HG03520 (cell line): ENCODE data around the gene IGF1R.

Experiments used
- ATAC-seq: cut with Tn5 transposase; IDR thresholded peaks from one replicate; pipeline ENCODE4 v1.9.1; 2021; ENCODE audit warnings: mild to moderate bottlenecking, moderate library complexity; ENCODE audit not compliant: unreplicated experiment

Gene IGF1R

GRCh38 chr15:98817745-98818144, 169.4 kb downstream of the IGF1R start:
- ATAC-seq = no peak

GRCh38 chr15:98823012-98823458, 174.7 kb downstream of the IGF1R start:
- ATAC-seq = no peak

GRCh38 chr15:98823616-98824015, 175.3 kb downstream of the IGF1R start:
- no peak for ATAC-seq

DNA sequence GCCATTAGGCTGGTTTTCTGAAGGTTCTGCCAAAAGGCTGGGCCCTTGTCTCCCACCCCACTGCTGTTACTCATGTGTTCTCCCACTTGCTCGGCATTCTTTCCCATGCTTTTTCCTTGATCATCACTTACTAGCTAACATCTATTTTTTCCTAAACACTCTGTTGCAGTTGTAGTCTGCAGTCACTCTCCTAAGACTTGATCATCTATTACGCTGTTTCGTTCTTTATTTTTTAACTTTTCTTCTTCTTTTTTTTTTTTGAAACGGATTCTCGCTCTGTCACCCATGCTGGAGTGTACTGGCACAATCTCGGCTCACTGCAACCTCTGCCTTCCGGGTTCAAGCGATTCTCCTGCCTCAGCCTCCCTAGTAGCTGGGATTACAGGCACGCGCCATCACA, 176.3 kb downstream of the IGF1R start:
- no peak for ATAC-seq

- ATAC-seq = no peak
Observed at GRCh38 chr15:98826658-98827057, 178.3 kb downstream of the IGF1R start.

DNA sequence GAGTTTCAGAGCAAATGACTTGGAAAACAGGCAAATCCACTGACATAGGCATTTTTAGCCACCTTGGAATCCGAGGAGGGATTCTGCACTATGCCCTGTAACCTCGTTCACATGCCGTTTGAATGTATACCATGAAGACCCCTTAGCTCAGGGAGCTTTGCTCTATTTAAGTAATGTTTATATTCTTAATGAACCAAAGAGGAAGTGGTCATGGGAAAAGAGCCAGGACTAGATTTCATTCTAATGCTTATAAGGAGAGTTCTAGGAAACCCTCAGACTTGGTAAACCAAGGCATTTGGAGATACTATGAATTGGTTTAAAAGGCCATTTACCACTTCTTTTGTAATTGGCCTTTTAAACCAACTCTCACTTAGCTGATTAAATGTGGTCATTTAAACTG, 178.9 kb downstream of the IGF1R start:
- ATAC-seq = no peak

- ATAC-seq = no peak
Observed at GRCh38 chr15:98830034-98830634, 181.8 kb downstream of the IGF1R start.

GRCh38 chr15:98834976-98835375, 186.6 kb downstream of the IGF1R start:
- ATAC-seq = no peak

DNA sequence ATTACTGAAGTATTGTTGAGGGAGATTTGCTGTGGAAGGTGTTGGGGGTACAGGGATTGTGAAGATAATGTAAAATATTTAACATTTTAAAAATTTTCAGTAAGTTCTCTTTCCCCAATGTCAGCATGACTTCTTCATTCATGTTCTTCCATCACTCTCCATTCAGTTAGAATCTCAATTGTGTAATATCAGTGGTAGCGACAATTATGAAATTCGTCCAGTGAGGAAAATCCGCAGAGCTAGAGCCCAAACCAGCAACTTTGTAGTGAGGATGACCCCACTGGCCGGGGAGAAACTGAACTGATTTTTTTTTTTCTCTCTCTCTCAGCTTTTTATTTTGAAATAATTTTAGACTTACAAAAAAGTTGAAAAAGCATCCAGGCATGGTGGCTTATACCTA, 187.5 kb downstream of the IGF1R start:
- no peak for ATAC-seq

GRCh38 chr15:98838387-98839259, 190.3 kb downstream of the IGF1R start:
- no peak for ATAC-seq

DNA sequence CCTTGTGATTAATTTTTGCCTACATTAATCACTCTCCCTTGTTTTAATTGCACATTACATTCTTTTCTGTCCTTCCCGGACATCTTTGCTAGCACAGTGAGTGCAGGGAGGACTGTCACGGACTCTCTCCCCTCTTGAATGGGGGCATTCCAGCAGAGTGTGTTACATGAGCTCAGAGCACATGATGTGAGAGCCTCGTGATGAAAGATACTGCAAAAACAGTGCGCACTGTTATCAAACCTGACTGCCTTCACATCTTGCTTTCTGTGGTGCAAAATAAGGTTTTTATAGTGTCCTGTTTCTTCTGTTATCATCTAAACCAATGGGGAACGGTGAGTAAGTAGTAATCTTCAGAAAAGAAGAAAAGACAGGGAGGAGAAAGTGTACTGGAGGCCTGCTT, 191.7 kb downstream of the IGF1R start:
- ATAC-seq = no peak

DNA sequence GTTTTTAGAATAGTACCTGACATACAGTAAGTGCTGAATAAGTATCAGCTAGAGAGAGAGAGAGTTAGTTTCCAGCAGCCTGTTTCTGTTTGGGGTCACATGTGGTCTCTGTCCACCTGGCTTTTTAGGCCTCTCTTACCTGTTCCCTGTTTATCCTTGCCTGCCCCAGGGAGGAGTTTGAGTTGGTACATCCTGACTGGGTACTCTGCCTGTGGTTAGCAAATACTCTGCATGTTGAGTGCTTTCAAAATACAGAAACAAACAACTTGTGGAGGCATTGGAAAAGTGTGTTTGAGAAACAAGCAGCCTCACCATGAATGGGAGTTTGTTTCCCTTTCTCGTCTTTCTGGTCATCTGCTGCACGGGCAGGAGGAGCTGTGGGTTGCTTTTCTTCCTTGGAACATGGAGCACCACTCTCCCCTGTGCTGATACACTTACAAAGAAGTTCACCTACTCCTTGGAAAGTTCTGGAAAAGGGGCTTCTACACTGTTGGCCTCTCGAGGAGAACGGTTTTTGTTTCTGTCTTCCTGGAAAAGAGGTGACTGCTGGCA, 193.2 kb downstream of the IGF1R start:
- no peak for ATAC-seq

- ATAC-seq = no peak
Observed at GRCh38 chr15:98842192-98842972, 194.0 kb downstream of the IGF1R start.

DNA sequence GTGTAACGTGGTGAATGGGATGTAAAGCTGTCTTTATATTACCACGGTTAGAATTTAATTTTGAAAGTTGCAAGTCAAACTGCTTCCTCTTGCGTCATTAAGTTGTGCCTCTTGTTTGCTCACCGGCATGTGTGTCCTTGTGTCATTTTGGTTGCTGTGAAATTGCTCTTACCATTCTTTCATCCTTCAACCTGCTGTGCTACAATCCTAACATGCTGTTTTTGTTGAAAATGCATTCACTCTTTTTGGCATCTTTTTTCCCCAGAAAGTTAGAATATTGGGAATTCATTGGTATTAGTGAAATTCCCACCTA, 194.6 kb downstream of the IGF1R start:
- no peak for ATAC-seq

DNA sequence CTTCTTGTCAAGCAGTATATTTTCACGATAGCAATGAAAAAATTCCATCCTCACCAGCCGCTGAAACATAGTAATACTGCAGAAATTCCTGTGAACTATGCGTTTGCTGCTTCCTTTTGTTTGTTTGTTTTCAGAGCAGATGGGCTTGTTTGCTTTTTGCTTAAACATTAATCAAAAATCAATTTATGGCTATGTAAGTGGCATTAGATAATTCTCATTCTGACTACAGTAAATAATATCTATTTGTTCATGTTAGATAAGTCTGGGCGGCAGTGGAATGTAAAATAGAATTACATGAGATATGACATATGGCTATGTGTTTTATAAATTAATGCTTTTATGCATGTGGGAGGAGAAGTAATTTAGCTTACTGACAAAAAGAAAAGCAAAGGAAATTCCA, 195.5 kb downstream of the IGF1R start:
- no peak for ATAC-seq

DNA sequence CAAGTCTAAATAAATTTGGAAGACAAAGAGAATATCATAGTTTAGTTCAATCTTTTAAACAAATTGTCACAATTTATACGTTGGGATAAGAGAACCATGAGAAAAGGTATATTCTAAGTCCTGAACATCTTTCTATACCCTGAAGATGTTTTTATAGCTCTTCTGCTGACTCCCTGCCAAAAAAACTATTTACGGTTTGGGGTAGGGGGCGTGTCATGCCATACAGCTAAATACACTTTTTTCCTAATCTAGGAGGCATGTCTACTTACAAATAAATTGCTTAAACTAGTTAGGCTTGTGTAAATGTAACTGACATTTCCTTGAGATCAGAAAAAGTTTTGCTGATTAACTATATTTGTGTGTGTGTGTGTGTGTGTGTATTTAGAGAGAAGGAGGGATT, 195.9 kb downstream of the IGF1R start:
- no peak for ATAC-seq

DNA sequence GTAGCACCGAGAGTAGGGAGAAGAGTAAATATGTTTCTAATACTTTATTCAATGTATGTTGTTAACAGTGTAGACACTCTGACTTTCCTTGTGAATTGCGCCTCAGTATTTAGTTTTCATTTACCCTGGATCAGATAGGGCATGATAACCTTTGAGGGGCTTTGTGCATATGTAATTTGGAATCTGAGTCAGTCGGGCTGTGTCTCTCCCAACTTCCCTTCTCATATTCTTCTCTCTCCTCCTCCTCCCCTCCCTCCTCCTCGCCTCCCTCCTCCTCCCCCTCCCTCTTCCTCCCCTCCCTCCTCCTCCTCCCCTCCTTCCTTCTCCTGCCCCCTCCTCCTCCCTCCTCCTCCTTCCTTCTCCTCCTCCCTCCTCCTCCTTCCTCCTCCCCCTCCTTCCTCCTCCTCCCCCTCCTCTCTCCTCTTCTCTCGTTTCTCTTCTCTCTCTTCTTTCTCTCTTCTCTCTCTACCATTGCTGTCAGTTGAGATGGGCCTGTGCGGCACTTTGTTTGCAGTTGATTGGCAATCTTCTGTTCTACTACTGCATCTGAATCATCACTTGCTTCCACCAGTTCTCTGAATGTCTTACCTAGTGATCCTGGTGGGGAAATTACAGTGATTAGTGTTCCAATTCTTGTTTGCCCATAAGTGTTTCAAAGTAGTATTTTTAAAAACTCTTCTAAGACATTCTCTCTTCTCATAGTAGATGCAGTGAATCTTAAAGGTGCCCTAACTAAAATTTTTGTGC, 197.0 kb downstream of the IGF1R start:
- ATAC-seq = no peak

DNA sequence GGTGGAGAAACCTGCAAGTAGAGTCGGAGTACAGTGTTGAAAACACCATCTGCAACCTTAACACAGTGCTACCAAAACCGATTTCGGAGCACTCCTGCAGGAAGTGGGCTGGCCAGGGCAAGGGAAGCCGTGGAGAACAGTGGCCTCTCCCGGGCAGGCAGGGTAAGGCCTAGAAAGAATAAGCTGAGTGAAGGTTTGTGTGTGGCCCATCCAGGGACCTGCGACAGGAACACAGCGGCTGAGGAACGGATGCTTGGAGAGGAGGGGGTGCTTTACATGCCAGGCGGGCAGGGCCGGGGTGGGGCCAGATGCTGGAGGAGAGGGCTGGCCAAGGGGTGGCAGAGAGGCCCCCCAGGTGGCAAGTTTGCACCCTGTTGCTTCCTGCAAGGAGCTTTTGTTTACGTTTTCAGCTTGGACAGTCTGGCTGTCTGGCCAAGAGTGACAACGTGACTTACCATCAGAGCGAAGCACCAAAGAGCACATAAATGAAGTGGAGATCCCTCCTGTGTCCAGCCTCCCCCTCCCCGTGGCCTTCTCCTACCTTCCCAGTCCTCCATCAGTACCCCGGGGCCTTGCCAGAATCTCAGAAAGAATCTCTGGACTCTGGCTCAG, 202.7 kb downstream of the IGF1R start:
- peak; percentile 33 for ATAC-seq

DNA sequence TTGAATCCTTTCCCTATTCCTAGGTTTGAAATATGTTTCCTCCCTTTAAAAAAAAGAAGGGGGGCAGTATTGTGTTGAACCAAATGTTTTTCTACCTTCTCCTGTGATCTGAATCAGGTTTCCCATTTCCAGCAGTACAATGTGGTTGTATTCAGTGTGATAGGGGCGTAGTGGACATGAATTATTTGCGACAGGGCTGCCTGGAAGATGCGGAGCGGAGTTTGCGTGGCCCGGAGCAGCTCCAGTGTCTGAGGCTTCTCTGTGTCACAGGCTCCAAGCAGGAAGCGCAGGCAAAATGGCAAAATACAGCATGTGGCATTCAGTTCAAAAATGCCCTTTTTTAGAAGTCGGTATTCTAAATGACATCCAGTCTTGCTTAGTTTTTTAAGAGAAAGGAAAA, 204.8 kb downstream of the IGF1R start:
- ATAC-seq = peak; percentile 38

DNA sequence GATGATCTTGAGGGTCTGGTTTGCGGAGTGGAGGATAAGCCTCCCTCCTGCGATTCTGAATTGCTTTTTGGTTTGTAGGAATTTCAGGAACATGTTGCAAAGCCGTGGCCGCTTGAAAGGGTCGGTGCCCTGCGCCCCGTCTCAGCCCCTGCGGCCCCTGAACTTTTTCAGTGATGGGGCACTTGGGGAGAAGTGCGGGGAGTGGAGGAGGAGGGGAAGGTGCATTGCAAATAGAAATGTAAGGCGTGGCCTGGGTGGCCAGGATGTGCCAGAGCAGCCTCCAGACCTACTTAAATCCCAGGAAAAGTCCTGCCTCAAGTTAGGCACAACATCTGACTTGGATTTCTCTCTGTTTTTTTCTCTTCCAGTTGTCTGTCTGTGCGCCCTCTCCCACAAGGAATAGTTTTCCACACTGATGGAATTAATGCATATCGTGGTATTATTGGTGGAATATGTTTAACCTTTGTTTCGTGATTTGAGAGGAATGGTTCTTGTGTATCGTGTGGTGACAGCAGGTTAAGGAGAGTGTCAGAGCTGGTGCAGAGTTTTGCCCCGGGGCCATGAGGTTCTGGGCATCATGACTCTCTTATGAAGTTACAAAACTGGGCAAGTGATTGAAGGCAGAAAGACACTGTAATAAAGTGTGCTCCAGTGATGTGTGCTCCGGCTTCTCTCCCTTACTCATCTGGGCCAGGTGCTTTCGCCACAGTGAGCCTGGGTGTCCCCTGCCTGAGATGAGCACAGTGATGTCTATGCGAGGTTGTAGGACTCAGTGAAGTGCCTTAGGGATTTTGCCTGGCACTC, 205.5 kb downstream of the IGF1R start:
- no peak for ATAC-seq
